Stimulated activated CD4-positive, alpha-beta T cell treated with anti-CD3 and anti-CD28 coated beads, TNF-alpha, amount 100 ng/mL, for 24 hours (primary cell): ENCODE measurements around the gene ALKBH8.
A peak's percentile ranks its signal among the peaks of the same experiment; 100 is the strongest.

Source experiments
- DNase-seq, 3 experiments: peaks; one replicate each; pipeline ENCODE4 v3.0.0-alpha.2; 2020; ENCODE audit warnings: low read depth in 3 of 3

The ALKBH8 gene, protein sequence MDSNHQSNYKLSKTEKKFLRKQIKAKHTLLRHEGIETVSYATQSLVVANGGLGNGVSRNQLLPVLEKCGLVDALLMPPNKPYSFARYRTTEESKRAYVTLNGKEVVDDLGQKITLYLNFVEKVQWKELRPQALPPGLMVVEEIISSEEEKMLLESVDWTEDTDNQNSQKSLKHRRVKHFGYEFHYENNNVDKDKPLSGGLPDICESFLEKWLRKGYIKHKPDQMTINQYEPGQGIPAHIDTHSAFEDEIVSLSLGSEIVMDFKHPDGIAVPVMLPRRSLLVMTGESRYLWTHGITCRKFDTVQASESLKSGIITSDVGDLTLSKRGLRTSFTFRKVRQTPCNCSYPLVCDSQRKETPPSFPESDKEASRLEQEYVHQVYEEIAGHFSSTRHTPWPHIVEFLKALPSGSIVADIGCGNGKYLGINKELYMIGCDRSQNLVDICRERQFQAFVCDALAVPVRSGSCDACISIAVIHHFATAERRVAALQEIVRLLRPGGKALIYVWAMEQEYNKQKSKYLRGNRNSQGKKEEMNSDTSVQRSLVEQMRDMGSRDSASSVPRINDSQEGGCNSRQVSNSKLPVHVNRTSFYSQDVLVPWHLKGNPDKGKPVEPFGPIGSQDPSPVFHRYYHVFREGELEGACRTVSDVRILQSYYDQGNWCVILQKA

DNA sequence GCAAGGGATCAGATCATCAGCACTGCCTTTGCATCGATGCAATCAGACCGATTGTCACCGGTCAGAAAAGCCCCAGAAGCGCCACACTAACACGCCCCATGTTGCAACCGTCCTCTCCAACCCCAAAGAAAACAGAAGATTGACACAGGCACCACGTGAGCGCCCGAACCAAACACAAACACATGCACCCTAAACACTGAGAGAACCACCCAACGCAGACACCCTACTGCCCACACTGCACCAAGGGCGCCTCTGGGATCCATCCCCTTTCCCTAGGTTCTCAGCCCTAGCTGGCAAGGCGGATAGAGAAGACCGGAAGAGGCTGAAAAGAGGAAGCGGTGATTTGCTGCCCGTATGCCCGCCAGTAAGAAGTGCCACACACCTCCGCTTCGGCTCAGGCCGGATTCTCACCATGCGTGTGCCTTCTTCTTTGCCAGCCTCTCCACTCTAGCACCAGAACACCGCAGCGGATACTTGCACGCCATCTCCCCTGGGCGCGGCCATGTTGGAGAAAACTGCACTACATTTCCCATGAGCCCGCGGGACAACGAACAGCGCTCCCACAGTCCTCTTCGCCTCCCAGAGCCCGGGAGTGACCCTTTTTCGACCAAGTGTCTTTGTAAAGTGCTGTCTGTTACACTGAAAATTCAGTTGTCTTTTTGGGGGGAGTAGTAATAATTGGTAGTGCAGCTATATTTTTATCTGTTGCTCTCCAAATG is at the start of gene ALKBH8:
ALKBH8 (minus strand) TSS at position 517 of the 719 bp plus-strand sequence. CDS start 4,842 bp downstream, outside the sequence.
- peak; percentile 53 to 71 (median 64) for DNase-seq

- DNase-seq = no peak
Measured at GRCh38 chr11:107612445-107612844, 46.9 kb upstream of the ALKBH8 start.

GRCh38 chr11:107609400-107610218 is 44.1 kb upstream of the ALKBH8 start:
- DNase-seq = no peak

DNA sequence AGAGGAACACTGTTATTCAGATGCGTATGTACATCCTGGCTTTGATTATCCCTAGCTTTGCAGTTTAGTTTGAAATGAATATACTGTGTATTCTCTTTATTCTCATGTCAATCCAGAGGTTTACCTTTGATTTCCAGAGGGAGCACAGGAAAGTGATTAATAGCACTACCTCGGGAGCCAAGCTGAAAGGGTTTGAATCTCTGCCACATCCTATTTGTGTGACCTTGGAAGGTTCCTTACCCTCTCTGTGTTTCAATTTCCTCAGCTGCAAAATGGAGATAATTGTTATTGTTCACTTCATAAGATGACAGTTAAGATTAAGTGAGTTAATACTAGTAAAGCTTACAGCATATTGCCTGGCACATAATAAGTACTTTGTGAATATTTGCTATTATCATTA is 43.3 kb upstream of the ALKBH8 start:
- no peak for DNase-seq

DNA sequence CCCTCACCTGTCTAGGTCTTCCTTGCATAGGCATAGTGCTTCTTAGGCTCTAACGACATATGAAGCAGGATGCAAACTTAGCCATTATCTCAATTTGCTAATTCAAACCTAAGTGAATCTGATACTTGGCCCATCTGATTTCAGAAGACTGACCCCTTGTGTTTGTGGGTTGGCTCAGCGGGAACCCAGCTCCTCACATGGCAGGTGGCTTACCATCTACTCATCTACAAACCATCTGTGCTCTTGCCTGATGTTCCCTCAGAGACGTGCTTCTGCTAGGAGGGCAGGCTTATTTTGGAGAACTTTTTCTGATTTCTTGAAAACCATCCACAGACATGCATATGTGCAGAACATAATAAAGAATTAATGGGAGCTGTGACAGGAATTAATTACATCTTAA is 40.6 kb upstream of the ALKBH8 start:
- DNase-seq = no peak

DNA sequence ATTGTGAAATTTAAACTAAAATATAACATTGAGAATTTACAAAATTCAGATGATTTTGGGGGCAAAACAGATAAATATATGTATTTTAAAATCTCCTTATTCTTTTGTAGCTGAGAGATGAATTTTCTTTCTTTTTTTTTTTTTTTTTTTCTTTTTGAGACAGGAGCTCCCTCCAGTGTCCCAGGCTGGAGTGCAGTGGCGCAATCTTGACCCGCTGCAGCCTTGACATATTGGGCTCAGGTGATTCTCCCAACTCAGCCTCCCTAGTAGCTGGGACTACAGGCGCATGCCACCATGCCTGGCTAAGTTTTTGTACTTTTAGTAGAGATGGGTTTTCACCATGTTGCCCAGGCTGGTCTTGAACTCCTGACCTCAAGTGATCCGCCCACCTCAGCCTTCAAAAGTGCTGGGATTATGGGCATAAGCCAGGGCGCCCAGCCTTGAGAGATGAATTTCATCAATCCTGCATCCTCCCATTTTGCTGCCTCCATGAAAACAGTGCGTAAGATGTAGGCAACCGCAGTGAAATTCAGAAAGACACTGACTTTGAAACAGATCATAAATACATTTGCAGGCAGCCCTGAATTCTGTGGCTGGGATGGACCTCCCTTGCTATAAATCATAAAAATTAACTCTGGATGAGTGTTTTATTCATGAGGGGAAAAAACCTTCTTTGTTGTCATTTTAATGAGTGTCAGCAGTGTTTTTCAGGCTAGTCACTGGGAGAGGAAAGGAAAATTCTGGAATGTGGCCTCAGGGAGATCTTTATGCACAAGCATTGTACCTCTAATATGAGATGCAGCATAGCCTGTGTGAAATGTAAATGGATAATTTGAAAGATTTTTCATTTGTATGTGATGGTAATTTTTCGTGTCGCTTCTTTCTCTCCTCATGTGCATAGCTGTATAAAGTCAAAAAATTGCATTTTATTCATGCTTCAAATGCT is 39.8 kb upstream of the ALKBH8 start:
- no peak for DNase-seq

- DNase-seq = no peak
Measured at GRCh38 chr11:107598225-107599139, 32.9 kb upstream of the ALKBH8 start.

DNA sequence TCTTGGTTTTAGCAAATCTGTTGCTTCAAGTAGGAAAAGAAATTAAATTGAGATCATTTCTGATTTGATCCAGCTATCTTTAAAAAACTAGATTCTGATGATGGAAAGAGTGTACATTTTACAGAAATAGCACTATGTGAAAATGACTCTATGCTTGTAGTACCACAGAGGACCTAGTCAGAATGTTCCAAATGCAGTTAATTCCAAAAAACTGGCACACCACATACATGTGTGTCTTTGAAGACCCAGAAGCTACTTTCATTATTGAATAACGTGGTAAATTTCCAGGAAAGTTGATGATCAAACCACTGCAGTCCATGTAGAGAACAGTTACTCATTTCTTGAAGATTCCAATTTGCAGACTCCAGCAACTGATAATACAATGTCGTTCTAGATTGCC is 29.2 kb upstream of the ALKBH8 start:
- DNase-seq = no peak

DNA sequence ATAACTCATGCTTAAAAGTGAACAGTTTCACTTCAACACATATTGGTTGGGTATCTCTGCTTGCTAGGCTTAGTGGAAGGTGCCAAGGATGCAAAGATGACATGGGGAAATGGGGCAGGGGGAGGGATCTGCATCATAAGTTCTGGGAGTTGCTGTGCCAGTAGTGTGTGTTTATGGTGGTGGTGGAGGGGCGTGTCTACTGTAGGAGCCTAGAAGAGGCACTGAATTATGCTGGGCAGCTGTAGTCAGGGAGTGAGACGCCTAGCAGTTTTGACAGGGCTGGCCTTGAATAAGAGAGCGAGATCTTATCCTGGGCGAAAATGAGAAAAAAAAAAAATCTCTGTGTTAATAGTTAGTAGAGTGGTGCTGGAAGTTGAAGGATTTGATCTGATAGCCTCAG is 28.4 kb upstream of the ALKBH8 start:
- no peak for DNase-seq

DNA sequence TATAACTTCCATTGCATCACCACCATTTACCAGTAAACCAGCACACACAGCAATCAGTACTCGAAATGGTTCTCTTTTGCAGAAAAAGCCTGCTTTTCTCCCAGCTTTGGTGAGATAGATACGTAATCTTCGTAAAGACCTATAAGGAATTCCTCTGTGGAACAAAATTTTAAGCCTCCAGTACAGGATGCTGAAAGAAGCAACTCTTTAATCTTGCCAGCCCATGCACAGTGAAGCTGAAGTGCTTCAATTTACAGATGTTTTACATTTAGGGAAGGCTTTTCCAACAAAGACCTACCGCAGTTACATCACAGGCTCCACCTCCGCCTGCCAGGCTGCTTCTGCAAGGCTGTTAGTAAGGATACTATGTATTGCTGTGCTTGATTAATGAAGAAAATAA is 27.3 kb upstream of the ALKBH8 start:
- DNase-seq = no peak

DNA sequence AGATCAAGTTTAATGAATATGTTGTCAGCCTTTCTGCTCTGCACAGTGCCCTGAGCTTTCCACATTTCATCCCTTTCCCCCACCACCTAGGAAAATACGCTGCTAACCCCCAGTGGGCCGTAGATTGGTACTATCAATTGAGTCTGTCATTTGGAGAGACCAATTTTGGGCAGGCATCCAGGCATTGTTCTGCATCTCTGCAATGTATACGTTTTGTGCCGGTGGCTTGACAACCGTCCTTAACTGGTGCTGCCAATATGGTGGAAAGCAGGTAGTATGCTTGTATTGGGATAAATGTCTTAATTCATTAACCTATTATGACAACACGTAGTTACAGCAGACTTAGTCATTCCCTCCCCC is 26.7 kb upstream of the ALKBH8 start:
- DNase-seq = no peak

DNA sequence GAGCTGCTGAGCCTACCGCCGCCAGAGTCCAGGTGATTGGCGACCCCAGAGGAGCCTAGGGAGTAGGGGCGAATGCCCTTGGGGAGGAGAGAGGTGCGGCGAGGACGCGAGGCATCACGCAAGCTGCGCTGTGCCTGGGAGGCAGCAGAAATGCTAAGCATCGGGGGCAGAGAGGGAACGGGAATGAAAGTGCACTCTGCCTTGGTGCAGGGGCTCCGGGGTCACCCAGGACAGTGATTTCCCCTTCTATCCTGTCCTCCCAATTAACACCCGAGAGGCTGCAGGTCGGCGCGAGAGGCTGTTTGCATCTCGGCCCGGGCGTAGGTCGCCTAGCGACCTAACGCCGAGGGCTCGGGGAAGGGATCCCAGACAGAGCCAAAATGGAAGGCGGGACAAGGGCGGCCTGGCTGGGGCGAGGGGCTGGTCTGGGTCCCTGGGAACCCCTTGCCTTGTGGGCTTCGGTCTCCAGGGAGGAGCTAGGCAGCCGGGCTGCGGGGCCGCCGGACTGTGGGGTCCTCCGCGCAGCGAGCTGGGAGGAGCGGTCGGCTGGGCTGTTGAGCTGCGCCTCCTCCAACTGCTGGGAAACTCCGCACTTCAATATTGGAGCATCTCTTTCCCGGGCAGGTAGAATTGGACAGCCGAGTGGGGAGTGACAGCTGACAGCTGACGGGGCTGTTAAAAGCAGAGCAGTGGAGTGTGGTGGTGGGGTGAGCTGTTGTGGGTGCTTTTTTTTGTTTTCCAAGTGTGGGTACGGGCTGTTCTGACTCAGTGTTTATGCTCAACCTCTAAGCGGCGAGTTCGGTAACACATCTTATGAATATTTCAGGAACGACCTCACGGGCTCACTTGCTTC is 26.1 kb upstream of the ALKBH8 start:
- DNase-seq = peak in 1 of 3 experiments; percentile 46

DNA sequence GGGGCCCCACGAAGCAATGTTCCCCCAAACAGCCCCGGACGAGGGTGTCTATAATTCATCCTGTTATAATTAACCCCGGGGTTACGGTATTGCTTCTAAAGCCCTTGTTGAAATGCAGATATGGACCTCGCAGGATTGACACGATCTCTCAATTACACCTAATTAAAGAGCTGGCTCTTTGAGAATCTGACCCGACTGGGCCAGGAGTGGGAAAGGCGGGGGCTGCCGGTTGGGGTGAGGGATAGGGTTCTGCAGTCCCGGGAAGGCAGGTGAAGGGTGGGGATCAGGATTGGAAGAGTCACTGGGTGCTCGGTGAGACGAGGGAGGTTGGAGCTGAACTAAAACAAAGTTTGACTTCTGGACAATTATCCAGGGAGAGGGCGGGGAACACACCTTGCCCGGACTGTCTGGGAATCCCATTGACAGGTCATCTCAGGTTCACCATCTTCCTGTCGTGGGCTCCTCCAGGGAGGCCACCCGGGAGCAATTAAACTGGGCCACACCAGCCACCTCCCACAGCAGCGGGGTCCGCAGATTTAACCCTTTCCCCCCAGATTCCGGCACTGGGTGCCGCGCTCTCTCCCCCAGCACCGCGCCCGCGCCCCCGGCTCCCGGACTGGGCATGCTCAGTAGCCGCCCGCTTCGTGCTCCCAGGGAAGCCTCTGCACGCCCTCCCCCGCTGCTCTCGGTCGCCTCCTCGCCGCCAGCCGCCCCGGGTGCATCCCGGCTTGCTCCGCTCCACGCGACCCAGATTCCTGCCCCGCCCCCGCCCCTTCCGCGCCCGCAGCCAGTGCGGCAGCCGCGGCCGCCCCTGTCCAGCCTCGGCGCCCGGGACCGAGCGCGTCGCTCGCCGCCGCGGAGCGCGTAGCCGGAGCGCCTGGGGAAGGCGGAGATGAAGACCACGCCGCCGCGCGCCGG is 25.2 kb upstream of the ALKBH8 start, which contains the start of gene ELMOD1:
ELMOD1 (plus strand) TSS at position 688 of the 918 bp plus-strand sequence. CDS start 27,043 bp downstream, outside the sequence.
- peak in 1 of 3 experiments; percentile 37 for DNase-seq

GRCh38 chr11:107587306-107587979 is 21.9 kb upstream of the ALKBH8 start:
- no peak for DNase-seq

GRCh38 chr11:107583629-107584195 is 18.2 kb upstream of the ALKBH8 start:
- DNase-seq = no peak

DNA sequence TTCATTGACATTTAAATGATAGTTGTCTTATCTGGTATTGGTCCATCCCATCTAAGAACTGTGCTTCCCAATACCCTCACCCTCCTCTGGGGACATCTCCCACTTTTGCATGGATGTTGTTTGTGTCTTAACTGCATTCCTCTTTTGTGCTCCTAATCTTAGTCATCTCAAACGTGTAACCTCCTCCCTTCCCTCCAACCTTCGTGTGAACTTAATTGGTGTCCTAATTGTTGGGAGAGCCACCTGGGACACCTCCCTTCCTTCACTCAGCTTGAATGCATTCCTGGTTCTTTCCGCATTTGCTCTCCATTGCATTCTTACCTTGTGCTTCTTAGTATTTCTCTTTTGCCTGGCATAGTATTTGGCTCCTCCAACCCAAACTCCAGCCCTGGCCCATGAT is 15.6 kb upstream of the ALKBH8 start:
- no peak for DNase-seq
